GM19397 (cell line): Measurements from ENCODE around the gene OR51D1.

ENCODE experiments used
- ATAC-seq: cut with Tn5 transposase; IDR thresholded peaks from one replicate; pipeline ENCODE4 v1.9.1; 2021; ENCODE audit warnings: mild to moderate bottlenecking, moderate library complexity; ENCODE audit not compliant: unreplicated experiment

OR51D1 gene

DNA sequence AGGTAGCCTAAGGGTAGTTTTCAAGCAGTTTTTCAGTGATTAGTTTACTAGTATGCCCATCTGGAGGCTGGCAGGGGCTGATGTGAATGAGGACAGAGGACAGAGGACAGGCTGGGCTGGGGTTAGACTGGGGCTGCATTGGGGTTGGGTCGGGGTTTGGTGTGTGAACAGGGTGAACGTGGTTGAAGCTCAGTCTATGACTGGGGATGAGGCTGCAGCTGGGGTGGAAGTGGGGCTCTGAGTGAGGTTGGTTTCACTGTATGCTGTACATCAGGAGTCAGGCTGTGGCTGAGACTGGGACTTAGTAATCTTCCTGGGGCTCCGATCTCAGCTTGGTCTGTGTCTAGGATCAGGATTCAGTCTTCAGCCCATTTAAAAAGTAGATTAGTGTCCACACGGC is 7.0 kb downstream of the OR51D1 start:
- ATAC-seq = no peak

- ATAC-seq = no peak
Observed at GRCh38 chr11:4645974-4646373, 8.7 kb downstream of the OR51D1 start.

DNA sequence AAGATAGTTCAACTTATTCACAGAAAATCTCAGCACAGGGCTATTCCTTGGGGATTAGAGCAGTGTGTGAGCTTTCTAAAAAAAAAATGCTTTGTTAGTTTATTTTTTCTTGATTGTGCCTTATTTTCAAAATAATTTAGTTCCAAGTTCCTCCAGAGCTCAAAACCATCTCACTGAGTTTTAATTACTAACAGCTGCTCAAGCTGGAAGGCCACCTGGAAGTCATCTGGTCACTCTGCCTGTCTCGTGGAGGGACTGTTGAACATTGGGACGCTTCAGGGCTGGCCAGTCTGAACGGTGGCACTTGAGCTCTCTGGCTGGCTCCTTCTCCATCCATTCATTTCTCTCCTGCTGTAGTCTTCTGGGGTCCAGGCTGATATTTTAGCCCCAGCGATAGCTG is 10.5 kb downstream of the OR51D1 start:
- no peak for ATAC-seq

DNA sequence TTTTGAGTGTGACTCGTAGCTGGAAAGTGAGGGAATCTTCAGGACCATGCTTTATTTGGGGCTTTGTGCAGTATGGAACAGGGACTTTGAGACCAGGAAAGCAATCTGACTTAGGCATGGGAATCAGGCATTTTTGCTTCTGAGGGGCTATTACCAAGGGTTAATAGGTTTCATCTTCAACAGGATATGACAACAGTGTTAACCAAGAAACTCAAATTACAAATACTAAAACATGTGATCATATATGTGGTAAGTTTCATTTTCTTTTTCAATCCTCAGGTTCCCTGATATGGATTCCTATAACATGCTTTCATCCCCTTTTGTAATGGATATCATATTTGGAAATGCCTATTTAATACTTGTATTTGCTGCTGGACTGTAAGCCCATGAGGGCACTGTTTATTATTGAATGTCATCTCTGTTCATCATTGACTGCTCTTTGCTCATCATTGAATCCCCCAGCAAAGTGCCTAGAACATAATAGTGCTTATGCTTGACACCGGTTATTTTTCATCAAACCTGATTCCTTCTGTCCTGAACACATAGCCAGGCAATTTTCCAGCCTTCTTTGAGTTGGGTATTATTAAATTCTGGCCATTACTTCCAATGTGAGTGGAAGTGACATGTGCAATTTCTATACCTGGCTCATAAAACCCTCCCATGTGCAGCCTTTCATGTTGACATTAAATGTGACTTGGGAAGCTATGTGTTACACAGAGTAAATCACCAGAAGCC is 17.5 kb downstream of the OR51D1 start:
- ATAC-seq = no peak

- no peak for ATAC-seq
Observed at GRCh38 chr11:4658629-4659445, 21.6 kb downstream of the OR51D1 start.

DNA sequence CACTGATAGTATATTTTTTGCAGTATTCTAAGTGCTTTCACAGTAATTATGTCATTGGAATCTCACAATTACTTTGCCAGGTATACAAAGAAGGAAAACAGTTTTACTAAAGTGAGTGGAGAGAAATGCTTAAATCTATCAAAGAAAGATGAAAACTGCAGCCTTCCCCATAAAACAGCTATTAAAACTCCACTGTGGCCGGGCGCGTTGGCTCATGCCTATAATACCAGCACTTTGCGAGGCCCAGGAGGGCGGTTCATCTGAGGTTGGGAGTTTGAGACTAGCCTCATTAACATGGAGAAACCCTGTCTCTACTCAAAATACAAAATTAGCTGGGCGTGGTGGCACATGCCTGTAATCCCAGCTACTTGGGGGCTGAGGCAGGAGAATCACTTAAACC is 25.6 kb downstream of the OR51D1 start:
- ATAC-seq = no peak

- ATAC-seq = no peak
Observed at GRCh38 chr11:4664183-4664582, 26.9 kb downstream of the OR51D1 start.

DNA sequence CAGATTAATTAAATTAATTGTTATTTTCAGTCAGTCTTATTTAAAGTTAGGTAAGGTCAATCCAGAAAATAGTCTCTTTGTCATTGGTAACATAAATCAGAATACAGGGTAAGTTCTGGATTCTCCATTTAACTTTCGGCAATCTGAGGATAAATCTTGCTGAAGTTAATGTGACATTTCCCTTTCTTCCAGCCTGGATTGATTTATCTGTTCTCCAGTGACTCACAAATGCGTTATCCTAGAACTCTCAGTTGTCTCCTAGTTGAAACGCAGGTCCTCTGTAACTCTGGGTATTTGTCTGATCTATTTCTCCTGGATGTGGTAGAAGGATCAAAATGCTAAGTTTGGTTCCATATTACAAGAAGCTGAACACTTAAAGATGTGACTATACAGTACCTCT is 27.5 kb downstream of the OR51D1 start:
- ATAC-seq = no peak

- ATAC-seq = no peak
Observed at GRCh38 chr11:4665424-4665823, 28.1 kb downstream of the OR51D1 start.

DNA sequence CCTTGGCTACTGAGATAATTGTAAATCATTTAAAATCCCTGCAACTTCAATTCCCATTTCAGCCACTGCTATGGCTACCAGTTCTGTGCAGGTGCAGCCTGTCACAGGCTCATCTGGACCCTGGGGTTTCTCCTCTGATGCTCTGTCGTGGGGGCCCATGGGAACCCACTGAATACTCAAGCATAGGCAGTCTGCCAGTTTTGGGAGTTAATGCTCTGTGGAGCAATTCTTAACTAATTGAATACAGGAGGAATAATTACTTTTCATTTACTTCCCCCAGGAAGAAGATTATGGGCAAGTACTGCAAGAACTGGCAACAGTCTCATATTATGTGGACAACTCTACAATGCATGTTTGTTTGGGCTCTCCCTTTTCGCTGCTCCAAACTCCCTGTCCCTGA is 34.5 kb downstream of the OR51D1 start:
- ATAC-seq = no peak

- no peak for ATAC-seq
Observed at GRCh38 chr11:4672470-4672869, 35.2 kb downstream of the OR51D1 start.

GRCh38 chr11:4673781-4674180 is 36.5 kb downstream of the OR51D1 start:
- ATAC-seq = no peak

DNA sequence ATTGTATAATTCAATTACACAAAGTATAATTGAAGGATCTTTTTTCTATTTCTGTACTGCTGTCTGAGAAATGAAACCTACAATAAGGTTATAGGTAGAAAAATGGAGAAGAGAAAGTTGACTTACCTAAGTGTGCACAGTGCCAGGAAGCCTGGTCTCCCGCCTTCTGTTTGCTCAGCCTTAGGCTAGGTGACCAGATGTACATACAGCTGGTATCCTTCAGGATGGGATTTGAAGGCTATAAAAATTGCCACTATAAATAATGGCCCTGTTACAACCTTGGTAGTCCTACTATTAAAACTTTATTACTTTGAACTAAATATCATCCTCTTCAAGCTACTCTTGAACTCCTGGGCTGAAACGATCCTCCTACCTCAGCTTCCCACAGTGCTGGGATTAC is 40.7 kb downstream of the OR51D1 start:
- ATAC-seq = no peak

- no peak for ATAC-seq
Observed at GRCh38 chr11:4680341-4680740, 43.1 kb downstream of the OR51D1 start.

GRCh38 chr11:4682623-4683419 is 45.5 kb downstream of the OR51D1 start:
- ATAC-seq = no peak

DNA sequence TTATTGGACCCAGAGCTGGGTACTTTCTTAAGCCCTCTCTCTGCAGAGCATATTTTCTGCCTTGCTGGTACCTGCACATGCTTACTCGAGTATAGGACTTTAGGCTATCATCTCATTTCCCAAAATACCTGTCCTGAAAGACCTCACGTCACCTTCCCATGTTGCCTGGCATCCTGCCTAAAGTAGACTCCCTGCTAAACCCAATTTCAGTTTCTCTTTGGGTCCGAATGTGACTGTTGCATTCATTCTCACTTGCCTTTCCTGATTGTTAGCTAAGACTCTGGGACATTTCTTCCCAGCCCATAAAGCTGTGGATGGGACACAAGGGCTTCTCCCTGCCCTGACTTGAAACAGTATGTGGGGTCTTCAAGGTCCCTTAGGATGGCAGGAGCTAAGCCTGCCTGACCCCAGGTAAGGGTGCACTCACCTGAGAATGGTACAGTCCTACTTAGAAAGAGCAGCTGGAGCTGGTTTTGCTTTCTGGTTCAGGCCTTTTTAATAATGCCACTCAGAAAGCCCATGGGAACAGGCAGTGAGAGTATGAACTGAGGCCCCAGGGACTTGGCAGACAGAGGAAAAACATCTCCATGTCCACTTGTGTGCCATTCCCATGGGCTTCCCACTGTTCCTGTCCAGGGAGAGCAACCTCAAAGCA is 47.5 kb downstream of the OR51D1 start:
- ATAC-seq = no peak
